Panc1 (cell line): Measurements from ENCODE around the gene STX2. TPM values are rescaled to one million over a fixed set of nuclear protein-coding genes. Genes with fewer than 3 reads are reported as not detected.

Experiments
- ATAC-seq: fragments of 200-7000 bp; cut with Tn5 transposase; 2 replicates; pipeline ENCODE4 v1.9.1; 2020; ENCODE audit warnings: mild to moderate bottlenecking, moderate library complexity
- BruUV-seq: library from RNA; stranded (reverse); fragments of 400-500 nt; replicated peaks from 2 replicates; lab custom pipeline; 2021; lab: Mats Ljungman, UMichigan
- CTCF ChIA-PET: fragments of 300-600 bp; sonication (Branson Sonifier 250); formaldehyde crosslinking; loops from one replicate; lab custom pipeline; 2022; ENCODE audit warnings: antibody characterized with exemption; lab: Charles Lee
- POLR2A ChIA-PET: fragments of 300-600 bp; sonication (Branson Sonifier 250); formaldehyde crosslinking; loops from one replicate; lab custom pipeline; 2022; ENCODE audit warnings: antibody characterized with exemption; lab: Charles Lee
- DNase-seq: peaks from one replicate; pipeline ENCODE4 v3.0.0-alpha.2; 2010; ENCODE audit warnings: low read depth, low spot score
- H3K27ac ChIP-seq: 2 replicates; pipeline ENCODE4 v1.5.1; 2011; ENCODE audit warnings: mild to moderate bottlenecking, low read length, inconsistent platforms
- H3K27me3 ChIP-seq: fragments of 200-500 bp; sonication (Bioruptor generic); 2 replicates; pipeline ENCODE4 v1.6.0; 2014; ENCODE audit warnings: low read length, inconsistent platforms; ENCODE audit not compliant: control insufficient read depth, insufficient read depth
- H3K36me3 ChIP-seq: fragments of 200-500 bp; sonication (Bioruptor generic); 2 replicates; pipeline ENCODE4 v1.5.1; 2014; ENCODE audit warnings: inconsistent platforms, mild to moderate bottlenecking, low read length, moderate library complexity; ENCODE audit not compliant: control insufficient read depth, insufficient read depth
- H3K4me1 ChIP-seq: 2 replicates; pipeline ENCODE4 v1.5.1; 2011; ENCODE audit warnings: inconsistent platforms, mild to moderate bottlenecking, low read length, moderate library complexity; ENCODE audit not compliant: control insufficient read depth, insufficient read depth
- H3K4me3 ChIP-seq, 2 experiments: 2 replicates each; pipeline ENCODE4 v1.5.1; 2011 to 2012; ENCODE audit warnings: low read depth in 2 of 2, low read length in 2 of 2, mild to moderate bottlenecking in 2 of 2, inconsistent platforms in 1 of 2, moderate library complexity in 1 of 2
- H3K9me3 ChIP-seq: fragments of 200-500 bp; sonication (Bioruptor generic); 2 replicates; pipeline ENCODE4 v1.5.1; 2014; ENCODE audit warnings: low read depth, mild to moderate bottlenecking, inconsistent platforms, low read length, moderate library complexity; ENCODE audit not compliant: control insufficient read depth, insufficient read depth
- POLR2AphosphoS5 ChIP-seq: IDR thresholded peaks from 2 replicates; pipeline ENCODE4 v1.6.1; 2012; ENCODE audit warnings: mild to moderate bottlenecking, low read depth, low read length, moderate library complexity
- REST ChIP-seq, 2 experiments: IDR thresholded peaks; 2 replicates each; pipeline ENCODE4 v1.6.1; 2011 to 2012; ENCODE audit warnings: low read depth in 2 of 2, control low read depth in 1 of 2, low read length in 1 of 2, mild to moderate bottlenecking in 1 of 2, moderate library complexity in 1 of 2; ENCODE audit not compliant: insufficient read depth in 1 of 2
- SIN3A ChIP-seq: IDR thresholded peaks from 2 replicates; pipeline ENCODE4 v1.6.1; 2012; ENCODE audit warnings: low read depth, mild to moderate bottlenecking, low read length, moderate library complexity, borderline replicate concordance; ENCODE audit not compliant: insufficient read depth
- TCF7L2 ChIP-seq: IDR thresholded peaks from 2 replicates; pipeline ENCODE4 v1.6.1; 2011; ENCODE audit warnings: mild to moderate bottlenecking, low read depth, low read length, inconsistent platforms
- in situ Hi-C: cut with HindIII; loops from 2 replicates; pipeline ENCODE4 v1.10.0; 2016; ENCODE audit warnings: low sequenced_read_pairs, low pct_unique_long_range_greater_than_20kb
- intact Hi-C: fragments of 100-400 bp; cut with micrococcal nuclease; formaldehyde crosslinking; loops from one replicate; pipeline ENCODE4 v1.10.0; 2022; ENCODE audit not compliant: unreplicated experiment
- total RNA-seq: library from RNA; stranded (reverse); gene quantifications from one replicate; pipeline ENCODE4 v1.2.1, GENCODE V29; 2021; ENCODE audit not compliant: unreplicated experiment
- TF ChIP-seq, protein P1 (sequence below): fragments of 450-650 bp; IDR thresholded peaks from 2 replicates; pipeline ENCODE4 v1.5.1; 2017; ENCODE audit warnings: mild to moderate bottlenecking

STX2 gene
- total RNA-seq, 1 experiment from 2014 or later = 34.0 TPM

DNA sequence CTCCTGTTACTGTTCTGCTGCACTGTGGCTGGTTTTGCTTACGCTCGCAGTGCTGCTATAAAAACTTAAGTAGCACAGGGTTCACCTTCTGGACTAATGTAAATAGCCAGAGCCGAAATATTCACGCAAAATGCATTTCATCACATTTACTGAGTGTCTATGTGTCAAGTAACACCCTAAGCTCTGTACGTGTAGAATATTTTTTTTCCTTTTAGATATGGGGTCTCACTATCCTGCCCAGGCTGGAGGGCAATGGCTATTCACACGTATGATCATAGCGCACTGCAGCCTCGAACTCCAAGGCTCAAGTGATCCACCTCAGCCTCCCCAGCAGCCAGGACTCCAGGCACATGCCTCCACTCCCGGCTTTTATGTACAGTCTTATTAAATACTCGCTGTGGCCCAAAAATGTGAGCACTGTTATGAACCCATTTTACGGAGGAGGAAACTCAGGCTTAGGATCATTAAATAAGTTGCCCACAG lies 62.2 kb downstream of the STX2 start:
- DNase-seq (no peak), ATAC-seq (no peak)
- no peak for TF ChIP-seq POLR2AphosphoS5
- TF ChIP-seq REST (IDR thresholded peaks at IDR 0.05; ENCODE audit: insufficient read depth in 1 of 2, low read depth in 2 of 2, low read length in 1 of 2) = no peak
- no peak for TF ChIP-seq SIN3A
- TF ChIP-seq, protein P1, sequence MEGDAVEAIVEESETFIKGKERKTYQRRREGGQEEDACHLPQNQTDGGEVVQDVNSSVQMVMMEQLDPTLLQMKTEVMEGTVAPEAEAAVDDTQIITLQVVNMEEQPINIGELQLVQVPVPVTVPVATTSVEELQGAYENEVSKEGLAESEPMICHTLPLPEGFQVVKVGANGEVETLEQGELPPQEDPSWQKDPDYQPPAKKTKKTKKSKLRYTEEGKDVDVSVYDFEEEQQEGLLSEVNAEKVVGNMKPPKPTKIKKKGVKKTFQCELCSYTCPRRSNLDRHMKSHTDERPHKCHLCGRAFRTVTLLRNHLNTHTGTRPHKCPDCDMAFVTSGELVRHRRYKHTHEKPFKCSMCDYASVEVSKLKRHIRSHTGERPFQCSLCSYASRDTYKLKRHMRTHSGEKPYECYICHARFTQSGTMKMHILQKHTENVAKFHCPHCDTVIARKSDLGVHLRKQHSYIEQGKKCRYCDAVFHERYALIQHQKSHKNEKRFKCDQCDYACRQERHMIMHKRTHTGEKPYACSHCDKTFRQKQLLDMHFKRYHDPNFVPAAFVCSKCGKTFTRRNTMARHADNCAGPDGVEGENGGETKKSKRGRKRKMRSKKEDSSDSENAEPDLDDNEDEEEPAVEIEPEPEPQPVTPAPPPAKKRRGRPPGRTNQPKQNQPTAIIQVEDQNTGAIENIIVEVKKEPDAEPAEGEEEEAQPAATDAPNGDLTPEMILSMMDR = no peak
- peaks cover 17% of the 10 kb centered on the region for H3K4me1 ChIP-seq
- H3K27me3 ChIP-seq = no peaks in the 10 kb centered on the region
- in situ Hi-C loops (no loop called here), intact Hi-C loops (no loop called here)
- no TSS peak for BruUV-seq
- peak overlapping the region; percentile 74 for H3K27ac ChIP-seq
- H3K9me3 ChIP-seq = no peaks in the 10 kb centered on the region
- CTCF ChIA-PET = no interaction called here
- POLR2A ChIA-PET = no interaction called here
- peak overlapping the region; percentile 22 to 58; a peak in 3 of 4 replicates for H3K4me3 ChIP-seq
- no peaks in the 10 kb centered on the region for H3K36me3 ChIP-seq

DNA sequence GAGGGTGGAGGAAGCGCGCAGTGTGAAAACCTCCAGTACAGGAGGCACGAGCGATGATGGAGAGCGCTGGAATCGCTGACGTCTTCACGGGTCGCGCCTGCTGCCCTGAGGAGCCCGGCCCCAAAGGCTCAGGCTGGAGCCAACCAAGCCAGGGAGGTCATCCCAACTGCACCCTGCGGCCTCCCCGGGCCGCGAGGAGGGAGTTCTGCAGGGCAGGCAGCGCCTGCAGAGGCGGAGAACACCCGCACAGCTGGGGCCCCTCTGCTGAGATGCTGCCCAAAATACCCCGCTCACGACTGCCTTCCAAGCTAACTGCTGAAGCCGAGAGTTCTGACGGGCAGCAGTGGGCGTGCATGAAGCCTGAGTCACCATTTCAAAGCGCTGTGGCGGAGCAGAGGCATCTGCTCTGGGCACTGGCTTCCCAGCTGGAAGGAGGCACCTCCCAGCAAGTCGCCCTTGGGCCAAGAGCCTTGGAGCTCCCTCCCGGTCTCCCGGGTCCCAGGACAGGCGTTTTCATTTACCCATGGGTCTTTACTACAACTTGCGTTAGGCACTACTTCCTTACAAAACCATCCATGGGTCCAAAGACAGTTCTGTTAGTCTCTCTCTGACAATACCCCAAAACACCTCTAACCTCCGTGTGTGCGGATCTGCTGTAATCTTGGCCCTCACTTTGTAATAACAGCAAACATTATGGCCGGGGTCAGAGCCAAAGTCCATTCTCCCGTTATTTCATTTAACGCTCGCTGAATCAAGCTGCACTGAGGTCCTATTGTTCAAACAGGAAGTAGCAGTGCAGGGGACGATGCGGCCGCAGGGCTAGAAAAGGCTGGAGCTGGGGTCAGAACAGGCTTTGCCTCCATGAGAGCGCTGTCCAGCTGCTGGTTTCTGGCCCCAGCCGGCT lies 62.8 kb downstream of the STX2 start:
- Histone ChIP-seq H3K4me1 (peaks cover 17% of the 10 kb centered on the region), H3K9me3 (no peaks in the 10 kb centered on the region), H3K4me3 (peak overlapping the region; percentile 22 to 58), H3K27ac (peak overlapping the region; percentile 74), H3K36me3 (no peaks in the 10 kb centered on the region), H3K27me3 (no peaks in the 10 kb centered on the region)
- ATAC-seq (peak; percentile 90), DNase-seq (no peak)
- ChIA-PET CTCF (no interaction called here), POLR2A (no interaction called here)
- BruUV-seq = no TSS peak
- intact Hi-C loops = no loop called here
- TF ChIP-seq REST (IDR thresholded peaks at IDR 0.05; ENCODE audit: insufficient read depth in 1 of 2, low read depth in 2 of 2, low read length in 1 of 2) (peak; percentile 92 to 94), POLR2AphosphoS5 (no peak; the same call in 1 of the 2 replicates), TCF7L2 (peak; percentile 69), SIN3A (no peak)
- TF ChIP-seq, protein P1 = no peak
- in situ Hi-C loops = no loop called here
